Activated gamma-delta T cell treated with anti-CD3 and anti-CD28 coated beads, Interleukin-2, amount 50 U/mL, for 16 hours (primary cell): Measurements from ENCODE around the gene FAM124B.

ENCODE experiments used
- DNase-seq: peaks from one replicate; pipeline ENCODE4 v3.0.0-alpha.2; 2020; ENCODE audit warnings: low read depth

FAM124B gene, protein sequence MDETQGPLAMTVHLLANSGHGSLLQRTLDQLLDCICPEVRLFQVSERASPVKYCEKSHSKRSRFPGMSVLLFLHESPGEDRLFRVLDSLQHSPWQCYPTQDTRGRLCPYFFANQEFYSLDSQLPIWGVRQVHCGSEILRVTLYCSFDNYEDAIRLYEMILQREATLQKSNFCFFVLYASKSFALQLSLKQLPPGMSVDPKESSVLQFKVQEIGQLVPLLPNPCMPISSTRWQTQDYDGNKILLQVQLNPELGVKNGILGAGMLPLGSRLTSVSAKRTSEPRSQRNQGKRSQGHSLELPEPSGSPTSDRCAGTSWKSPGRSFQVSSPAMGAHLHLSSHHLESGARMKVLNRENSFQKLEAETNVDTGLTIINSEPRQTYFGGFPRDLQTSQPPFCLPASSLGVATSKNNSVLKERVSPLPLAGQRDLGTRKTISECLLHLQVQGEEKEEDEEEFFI

DNA sequence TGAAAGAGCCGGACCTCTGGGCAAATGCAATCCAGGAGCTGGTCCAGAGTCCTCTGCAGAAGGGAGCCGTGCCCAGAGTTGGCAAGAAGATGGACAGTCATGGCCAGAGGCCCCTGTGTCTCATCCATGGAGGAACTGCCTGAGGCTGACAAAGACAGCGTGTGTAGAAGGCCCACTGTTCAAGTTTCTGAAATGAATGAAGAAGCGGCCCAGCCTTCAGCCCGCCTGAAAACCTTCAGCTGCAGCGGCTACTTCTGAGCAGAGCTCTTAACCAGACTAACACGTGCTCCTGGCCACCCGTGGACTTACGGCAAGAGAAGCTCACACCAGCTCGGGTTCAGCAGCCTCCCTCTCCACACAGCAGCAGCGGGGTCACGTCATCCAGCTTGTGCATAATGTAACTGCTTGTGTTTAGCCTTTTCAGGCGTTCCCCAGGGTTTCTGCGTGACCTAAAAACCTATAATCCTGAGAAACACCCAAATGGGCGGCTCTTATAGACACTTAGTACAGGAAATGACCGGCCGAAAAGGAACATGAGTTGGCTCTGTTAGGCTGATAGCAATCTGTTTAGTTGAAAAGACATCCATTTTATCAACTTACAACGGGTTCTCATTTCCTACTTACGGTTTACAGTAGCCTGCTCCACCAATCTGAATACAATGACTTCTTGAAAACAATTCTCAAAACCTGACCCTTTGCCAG, at the start of gene FAM124B:
TSS of gene FAM124B (minus strand) at position 467 of the 702 bp plus-strand sequence. CDS start at position 128, 339 bp downstream.
- DNase-seq: no peak

DNA sequence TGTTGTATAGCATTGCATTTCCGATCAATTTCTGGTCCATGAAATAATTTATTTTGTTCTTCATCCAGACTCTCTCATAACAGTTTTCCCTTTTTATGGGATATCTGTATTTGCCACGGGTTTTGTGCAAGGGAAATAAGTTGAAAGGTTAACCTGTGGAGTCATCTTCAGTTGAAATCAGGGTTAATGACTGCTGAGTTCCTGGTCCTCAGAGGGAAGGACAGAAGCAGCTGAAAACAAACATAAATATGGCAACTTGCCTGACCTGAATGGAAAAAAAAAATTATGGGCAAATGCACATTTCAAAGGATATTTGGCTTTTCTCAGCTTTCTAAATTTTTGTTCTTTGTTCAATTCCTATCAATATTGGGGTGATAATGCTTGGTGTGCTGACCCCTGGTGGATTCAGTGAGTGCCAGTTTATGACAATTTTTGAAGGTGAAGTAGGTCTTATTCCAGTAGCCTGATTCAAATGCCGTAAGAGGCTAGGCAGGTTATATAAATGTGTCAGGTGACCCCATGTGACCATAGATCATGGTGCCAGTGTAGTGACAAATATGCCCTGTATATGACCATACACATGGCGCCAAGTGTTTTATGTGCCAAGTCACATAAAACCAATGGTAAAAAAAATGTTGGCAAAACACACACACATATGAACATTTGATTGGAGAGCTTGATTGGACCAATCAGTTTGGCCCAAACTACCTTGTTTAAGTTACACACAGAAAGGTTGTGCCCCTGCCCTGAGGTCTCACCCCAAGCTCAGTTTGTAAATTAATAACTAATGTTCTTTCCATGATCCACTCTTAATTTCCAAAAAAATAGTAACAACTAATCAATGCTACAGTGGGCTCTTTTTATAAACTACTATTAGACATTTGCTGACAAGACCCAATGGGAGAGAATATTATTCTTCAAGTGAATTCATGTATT, 47.6 kb upstream of the FAM124B start:
- DNase-seq: no peak

DNA sequence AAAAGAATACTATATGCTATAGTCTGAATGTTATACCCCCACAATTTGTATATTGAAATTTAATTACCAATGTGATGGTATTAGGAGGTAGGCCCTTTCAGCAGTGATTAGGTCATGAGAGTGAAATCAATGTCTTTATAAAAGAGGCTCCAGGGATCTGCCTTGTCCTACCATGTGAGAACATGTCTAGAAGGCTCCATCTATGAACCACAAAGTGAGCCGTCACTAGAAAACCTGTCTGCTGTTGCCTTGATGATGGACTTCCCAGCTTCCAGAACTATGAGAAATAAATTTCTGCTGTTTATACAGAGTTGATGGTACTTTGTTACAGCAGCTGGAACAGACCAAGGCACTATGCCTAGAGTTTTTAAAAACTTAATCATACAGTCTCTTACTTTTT, 46.3 kb upstream of the FAM124B start:
- DNase-seq: no peak

DNA sequence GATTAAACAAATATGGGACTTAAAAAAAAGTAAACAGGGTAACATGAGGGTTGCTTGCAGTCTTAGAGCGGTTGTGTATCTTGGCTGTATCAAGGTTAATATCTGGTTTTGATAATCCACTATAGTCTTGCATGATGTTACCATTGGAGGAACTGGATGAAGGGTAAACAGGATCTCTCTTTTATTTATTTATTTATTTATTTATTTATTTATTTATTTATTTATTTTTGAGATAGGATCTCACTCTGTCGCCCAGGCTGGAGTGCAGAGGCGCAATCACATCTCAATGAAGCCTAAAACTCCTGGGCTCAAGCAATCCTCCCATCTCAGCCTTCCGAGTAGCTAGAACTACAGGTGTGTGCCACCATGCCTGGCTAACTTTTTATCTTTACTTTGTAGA, 42.9 kb upstream of the FAM124B start:
- no peak for DNase-seq

DNA sequence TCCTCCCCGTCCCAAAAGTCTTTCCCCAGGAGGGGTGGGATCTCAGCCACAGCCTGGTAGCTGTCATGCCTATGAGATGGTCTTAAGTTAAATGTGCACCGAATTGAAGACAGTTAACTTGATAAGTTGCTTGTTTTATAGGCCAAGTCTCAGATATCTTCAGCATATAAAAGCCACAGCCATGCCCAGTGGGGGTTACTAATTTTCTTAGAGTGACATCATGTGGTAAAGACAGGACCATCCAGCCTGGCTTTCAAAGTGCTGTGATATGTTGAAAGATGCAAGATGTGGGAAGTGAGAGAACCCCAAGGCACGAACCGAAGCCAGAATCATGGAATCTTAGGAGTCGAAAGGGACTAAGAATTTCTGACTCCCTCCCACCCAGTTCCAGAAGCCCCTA, 42.1 kb upstream of the FAM124B start:
- no peak for DNase-seq

DNA sequence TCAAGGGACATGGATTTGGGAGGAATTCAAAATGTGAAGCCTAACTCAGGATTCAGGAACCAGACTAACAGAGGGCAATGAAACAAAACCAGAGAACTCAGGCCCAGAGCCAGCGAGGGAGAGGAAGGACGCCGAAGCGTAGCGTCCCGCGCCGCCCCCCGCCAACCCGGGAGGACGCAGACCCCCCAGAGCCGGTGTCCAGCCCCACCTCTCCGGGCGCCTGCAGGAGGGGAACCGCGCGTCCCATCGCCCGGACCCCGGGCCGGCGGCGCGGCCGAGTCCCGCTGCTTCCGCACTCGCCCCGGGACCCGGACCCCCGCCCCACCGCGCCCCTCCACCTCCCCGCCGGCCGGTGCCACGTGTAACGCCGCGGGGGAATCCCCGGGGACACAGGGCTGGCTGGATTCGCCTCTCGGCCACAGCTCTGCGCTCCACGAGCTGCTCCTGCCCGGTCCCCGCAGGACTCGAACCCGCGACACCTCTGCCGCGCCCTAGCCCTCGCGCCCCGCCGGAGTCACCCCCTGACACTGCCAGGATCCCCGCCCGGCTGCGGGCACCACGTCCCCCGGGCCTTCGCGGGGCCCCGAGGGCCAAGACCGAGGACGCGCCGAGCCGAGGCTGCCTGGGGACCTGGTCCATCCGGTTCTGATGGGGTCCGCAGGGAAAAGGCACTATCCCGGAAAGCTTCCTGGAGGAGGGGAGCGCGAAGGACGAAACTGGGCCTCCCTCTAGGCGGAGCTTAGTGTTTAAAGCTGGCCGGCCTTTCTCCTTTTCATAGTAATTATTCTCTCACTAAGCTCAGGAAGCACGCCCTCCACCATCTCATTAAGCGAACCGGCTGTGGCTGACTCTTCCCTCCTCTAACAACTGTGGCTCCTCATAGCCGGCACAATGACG, 40.4 kb upstream of the FAM124B start:
- DNase-seq: no peak

DNA sequence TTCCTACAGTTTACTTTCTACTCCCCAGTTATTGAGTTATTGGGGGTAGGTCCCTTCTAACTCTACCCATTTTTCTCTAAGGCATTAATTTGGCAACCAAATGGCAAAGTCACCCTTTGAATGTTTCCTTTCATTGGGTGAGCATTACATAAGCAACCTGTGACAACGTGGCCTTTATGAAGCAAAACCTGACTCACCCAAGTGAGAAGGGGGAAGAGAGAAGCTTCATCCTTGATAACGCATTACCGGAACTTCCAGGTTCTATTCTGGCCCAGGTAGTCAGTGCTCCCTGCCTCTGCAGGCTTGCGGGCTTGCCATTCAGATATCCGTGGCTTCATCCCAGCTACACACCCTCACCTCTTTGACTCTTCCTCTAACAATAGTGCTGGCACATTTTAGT, 39.1 kb upstream of the FAM124B start:
- no peak for DNase-seq

DNA sequence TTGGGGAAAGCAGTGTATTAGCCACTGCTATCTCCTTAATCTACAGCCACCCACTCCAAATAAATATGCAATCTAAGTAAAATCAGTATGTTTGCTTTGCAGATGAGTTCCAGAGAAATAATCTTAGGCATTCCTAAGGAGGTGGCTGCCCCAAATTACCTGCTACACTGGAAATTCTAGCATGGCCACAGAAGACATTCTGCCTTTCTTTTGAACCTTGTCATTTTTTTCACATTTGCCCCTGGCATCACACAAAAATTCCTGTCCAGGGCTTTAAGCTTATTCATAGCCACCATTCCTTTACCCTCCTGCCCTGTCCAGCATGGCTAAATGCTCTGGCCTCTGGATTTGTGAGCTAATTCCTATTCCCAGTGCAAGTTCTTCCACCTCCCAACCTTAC, 36.8 kb upstream of the FAM124B start:
- DNase-seq: no peak

DNA sequence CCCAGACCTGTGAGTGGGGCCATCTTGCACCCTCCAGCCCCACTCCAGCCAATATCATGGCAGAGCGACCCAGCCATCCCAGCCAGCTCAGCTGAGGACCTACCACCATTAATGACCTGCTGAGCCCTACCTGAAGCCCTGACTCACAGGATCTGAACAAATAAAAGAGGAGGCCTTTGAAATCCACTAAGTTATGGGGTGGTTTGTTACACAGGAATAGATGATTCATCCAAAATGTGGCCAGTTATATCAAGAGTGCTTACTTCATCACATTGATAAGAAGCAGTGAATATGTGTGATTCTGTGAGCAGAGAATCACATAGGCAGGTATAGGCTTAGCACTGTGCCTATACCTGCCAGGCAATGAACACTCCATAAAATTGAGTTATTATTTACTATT, 34.7 kb upstream of the FAM124B start:
- DNase-seq: no peak

DNA sequence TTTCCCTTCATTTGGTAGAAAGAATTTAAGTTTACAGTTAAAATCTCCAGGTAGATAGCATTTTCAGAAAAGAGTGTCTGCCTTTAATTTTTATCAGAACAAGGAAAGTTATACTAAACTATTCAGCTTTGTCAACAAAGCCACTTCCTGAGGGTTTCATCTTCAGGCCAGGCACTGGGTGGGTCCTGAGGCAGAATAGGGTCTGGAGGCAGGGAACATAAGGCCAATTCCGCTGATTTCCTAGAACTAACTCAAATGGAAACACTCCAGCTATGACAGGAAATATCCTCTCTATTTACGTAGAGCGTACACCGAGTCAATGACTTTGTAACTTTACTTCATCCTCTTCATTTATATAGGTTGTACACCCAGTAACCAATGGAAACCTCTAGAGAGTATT, 32.7 kb upstream of the FAM124B start:
- DNase-seq: no peak

DNA sequence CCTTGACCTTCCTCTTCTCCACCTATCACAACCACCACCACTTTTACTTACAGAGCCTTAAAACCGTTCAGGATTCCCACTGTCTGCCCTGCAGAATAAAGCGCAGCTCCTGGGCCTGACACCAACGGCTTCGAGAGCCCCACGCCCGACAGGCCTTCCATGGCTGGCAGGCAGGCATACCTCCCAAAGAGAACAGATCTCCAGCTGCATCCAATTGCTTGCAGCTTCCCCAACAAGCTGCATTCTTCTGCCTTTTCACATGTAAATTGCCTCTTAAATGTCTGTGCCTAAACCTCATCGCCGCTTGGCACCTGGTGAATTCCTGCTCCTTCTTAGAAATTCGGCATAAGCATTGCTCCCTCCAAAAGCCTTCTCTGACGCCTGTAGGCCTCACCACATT, 31.5 kb upstream of the FAM124B start:
- no peak for DNase-seq

DNA sequence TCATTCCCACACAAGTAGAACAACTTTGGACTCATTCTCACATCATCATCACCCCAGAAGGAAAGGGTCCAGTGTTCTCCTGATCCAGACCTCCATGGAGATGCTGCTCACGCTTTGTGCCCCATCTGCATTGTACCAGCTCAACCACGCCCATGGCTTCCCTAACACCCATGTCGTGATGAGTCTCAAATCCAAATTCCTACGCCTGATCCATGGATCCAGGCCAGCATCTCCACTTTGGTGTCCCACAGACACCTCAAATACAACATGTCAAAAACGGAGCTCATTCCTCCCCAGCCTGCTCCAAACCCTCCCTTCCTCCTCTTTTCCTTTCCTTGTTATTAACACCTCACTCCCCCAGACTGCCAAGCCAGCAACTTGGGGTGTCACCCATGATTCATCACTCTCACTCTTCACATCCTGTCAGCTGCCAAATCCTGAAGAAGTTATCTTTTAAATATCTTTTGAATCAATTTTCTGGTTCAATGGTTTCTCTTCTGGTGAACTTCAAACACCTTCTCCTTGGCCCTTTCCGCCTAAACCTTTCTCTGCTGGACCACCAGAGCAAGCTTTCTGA, 30.2 kb upstream of the FAM124B start:
- no peak for DNase-seq

DNA sequence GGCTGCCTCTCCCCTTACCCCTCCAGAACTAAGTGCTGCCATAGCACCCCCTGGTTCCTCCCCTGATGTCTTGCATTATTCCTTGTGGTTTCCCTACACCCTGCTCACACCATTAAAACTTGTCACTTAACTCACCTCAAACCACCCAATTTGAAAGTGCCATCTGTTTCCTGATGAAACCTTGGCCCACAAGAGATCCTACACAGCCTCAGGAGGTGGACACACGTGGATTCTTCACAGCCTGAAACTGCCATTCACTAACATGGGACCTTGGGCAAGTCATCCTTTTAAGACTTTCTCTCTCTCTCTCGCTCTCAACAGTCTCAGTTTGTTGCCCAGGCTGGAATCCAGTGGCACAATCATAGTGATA, 27.5 kb upstream of the FAM124B start:
- DNase-seq: no peak

DNA sequence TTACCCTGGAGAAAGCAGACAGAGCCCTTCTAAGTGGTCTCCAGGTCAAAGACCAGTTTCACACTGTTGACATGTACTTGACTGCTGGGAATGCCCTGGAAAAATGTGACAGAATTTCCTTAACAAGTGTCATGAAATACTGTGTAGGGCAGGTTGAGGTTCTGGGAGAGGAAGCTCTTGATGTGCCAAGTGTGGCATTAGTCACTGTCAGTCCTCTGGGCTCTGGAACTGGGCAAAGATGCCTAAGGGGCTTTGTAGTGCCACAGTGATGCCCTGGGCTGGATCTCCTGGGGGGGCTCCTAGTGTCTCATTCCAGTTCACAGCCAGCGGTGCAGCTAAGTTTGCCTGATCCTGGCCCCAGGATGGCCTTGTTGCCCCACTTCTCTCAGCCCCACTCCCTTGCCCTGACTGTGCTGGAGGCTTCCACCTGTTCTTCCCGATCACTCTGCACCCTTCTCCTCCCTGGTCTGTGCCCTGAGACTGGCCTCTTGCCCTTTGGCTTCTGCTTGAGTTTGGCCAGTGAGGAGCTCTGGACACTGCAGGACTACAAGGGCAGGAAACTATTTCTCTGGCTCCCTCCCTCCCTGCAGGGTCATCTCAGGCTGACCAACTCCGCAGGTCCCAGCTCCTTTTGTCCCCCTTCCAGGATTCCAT, 27.0 kb upstream of the FAM124B start:
- no peak for DNase-seq

DNA sequence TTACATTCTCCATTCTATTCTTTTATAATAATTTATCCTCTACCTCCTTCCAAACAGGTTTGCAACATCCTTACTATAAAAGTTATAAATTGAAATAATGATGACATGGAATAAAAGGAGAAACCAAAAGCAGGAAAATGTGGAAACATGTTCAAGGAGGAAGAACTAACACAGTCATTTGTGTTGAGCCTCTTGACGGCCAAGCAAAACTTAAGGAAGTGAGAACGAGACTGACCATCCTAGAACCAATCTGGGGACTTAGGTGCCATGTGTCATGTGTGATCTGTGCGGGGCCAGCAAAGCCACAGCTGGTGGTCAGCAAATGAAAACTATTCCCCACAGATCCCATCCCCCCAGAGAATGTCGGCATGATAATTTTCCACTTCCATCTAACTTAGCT, 25.6 kb upstream of the FAM124B start:
- no peak for DNase-seq

DNA sequence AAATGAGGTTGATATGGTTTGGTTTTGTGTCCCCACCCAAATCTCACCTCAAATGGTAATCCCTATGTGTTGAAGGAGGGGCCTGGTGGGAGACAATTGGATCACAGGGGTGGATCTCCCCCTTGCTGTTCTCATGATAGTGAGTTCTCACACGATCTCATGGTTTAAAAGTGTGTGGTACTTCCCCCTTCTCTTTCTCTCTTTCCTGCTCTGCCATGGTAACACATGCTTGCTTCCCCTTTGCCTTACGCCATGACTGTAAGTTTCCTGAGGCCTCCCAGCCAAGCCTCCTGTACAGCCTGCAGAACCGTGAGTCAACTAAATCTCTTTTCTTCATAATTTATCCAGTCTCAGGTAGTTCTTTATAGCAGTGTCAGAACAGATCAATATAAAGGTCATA, 24.7 kb upstream of the FAM124B start:
- DNase-seq: no peak

DNA sequence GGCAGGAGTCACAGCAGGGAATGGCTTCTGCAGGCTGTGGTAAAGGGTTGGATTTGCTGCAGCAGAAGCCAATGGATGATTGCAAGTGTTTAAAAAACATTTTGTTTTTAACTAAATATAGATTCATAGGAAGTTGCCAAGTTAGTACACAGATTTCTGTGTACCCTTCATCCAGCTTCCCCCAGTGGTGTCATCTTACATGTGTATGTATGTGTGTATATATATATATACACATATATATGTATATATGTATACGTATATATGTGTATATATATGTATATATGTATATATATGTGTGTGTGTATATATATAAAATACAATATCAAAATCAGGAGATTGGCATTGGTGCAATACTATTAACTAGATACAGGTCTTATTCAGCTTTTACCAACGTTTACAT, 19.2 kb upstream of the FAM124B start:
- DNase-seq: no peak

DNA sequence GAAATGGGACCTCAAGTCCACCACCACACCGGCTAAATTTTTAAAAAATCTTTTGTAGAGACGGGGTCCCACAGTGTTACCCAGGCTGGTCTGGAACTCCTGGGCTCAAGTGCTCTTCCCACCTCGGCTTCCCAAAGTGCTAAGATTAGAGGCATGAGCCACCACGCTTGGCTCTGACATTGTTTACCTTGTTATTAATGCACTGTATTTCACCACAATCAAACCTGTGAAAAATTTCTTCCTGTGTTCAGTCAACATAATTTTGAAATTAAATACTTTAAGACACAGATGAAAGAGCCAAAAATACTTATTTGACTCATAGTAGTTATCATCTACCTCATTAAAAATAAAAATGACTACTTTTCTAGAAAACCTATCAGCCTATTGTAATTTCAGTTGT, 16.0 kb upstream of the FAM124B start:
- DNase-seq: no peak

DNA sequence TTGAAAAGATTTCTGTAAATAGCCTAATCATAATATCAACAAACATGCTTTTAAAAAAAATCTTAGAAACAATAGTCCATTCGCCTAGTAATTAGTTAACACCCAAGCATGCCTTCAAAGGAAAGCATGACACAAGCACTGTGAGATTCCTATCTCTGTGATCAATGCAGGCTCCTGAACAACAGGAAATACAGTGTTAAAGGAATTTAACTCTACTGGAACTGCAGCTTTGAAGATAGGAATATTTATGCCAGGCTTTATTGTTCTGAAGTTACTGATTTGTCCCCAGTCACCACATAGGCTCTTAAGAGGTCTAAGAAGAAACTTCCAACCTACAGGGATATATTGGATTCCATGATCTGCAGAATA, 15.4 kb upstream of the FAM124B start:
- no peak for DNase-seq

DNA sequence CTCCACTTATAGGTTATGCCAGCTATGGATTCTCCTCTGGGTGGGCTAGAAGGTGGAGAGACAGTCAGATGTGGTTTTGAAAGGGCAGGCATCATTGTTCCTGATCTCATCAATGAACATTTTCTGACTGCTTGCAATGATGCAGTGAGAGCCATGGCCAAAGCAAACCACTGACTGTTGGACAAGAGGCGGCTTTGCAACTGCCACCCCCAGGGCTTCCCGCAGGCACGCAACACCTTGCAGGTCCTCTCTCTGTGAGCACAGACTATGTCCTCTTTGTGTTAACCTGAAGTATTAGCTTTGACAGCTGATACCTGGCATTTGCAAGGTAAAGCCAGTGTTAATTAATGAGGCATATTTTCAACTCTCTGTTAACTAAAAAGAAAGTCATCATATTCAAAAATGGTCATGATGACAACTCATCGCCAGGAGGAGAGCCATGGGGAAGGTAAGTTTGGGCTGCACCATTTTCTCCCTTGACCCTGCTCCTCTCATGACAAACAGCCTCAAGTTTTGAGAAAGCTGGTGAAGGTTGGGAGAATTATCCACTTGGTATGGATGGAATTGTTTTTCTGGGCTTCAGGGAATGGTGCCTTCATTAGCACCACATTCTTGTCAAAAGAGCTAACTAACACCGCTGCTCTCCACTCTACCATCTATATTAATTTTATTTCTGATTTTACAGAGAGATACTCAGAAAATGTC, 14.9 kb upstream of the FAM124B start:
- no peak for DNase-seq
